Limb (tissue), 2 donors: ENCODE results near the gene BRCA2.
A peak's percentile ranks its signal among the peaks of the same experiment; 100 is the strongest.

Experiments
- DNase-seq, 2 donors: peaks; one replicate each; pipeline ENCODE4 v3.0.0-alpha.2; 2016; ENCODE audit errors: extremely low spot score in 2 of 2

Gene BRCA2, protein sequence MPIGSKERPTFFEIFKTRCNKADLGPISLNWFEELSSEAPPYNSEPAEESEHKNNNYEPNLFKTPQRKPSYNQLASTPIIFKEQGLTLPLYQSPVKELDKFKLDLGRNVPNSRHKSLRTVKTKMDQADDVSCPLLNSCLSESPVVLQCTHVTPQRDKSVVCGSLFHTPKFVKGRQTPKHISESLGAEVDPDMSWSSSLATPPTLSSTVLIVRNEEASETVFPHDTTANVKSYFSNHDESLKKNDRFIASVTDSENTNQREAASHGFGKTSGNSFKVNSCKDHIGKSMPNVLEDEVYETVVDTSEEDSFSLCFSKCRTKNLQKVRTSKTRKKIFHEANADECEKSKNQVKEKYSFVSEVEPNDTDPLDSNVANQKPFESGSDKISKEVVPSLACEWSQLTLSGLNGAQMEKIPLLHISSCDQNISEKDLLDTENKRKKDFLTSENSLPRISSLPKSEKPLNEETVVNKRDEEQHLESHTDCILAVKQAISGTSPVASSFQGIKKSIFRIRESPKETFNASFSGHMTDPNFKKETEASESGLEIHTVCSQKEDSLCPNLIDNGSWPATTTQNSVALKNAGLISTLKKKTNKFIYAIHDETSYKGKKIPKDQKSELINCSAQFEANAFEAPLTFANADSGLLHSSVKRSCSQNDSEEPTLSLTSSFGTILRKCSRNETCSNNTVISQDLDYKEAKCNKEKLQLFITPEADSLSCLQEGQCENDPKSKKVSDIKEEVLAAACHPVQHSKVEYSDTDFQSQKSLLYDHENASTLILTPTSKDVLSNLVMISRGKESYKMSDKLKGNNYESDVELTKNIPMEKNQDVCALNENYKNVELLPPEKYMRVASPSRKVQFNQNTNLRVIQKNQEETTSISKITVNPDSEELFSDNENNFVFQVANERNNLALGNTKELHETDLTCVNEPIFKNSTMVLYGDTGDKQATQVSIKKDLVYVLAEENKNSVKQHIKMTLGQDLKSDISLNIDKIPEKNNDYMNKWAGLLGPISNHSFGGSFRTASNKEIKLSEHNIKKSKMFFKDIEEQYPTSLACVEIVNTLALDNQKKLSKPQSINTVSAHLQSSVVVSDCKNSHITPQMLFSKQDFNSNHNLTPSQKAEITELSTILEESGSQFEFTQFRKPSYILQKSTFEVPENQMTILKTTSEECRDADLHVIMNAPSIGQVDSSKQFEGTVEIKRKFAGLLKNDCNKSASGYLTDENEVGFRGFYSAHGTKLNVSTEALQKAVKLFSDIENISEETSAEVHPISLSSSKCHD (N-terminal part only)

GRCh38 chr13:32315238-32316027, at the start of gene BRCA2, which contains the start of gene ZAR1L:
Gene BRCA2 (plus strand): TSS chr13:32315508. CDS start chr13:32316461, 953 bp downstream.
Gene ZAR1L (minus strand): TSS chr13:32315363. CDS start chr13:32311925, 3,438 bp downstream.
- peak; percentile 93 for DNase-seq

GRCh38 chr13:32265726-32266125, 49.6 kb upstream of the BRCA2 start:
- DNase-seq: no peak

- DNase-seq: no peak
Measured at GRCh38 chr13:32266130-32266529, 49.2 kb upstream of the BRCA2 start.

DNA sequence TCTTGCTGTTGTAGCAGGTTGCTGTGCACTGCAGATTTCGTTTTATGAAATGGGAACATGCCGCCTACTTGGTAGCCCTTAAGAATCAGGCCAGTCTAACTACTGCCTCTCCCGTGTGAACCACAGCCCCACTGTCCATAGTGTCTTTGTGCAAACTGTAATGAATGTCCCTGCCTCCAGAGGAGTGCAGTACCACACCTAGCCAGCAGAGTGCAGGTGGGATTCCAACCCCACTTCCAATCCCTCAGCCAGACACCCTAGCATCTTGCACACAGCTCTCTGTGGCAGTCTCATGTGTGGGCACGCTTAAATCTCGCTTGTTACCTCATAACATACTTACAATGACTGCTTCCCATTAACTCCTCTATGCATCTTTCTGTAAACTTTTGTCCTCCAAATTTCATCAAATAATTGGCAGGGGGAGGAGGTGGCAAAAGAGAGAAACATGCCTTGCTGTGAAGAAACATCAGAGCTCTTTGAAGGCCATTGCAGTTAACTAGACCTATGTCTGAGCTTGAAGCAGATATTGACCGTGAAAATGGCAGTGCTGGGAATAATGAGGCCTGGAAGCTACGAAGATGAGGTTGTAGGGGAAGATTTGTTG, 47.4 kb upstream of the BRCA2 start:
- no peak for DNase-seq

GRCh38 chr13:32272021-32272683, 43.2 kb upstream of the BRCA2 start:
- no peak for DNase-seq

DNA sequence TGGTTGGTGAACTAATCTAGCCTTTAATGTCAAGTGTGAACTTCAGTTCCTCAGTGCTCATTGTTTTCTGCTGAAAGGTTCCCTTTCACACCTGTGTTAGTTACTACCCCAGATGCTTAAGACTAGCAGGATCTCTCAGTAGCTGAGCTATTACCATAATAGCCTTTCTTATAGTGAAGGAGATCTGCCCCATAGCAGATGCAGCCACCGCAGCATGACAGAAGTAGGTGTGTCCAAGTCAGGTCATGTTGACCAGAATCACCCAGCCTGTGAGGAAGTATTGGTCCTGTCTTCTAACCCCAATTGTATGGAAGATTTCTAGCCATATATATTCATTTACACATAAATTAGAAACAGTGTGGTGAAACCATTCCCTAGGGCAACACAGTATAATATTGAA, 37.5 kb upstream of the BRCA2 start:
- no peak for DNase-seq

DNA sequence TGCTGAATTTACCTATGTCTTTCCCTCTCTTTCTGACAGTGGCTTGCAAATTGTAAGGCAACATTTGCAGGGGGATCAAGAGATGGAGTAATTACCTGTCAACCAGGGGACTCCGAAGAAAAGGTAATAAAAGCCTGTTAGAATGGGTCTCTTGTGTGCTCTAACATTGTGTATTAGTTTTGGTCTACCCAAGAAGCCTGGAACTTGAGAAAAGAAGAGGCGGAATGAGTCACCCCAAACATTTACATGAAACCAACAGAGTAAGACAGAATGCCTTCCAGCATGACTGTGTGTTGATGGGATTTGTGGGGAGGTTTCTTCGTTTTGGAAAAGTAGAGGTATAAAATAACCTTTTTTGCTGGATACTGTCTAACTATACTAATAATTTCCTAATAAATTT, 36.9 kb upstream of the BRCA2 start:
- no peak for DNase-seq

DNA sequence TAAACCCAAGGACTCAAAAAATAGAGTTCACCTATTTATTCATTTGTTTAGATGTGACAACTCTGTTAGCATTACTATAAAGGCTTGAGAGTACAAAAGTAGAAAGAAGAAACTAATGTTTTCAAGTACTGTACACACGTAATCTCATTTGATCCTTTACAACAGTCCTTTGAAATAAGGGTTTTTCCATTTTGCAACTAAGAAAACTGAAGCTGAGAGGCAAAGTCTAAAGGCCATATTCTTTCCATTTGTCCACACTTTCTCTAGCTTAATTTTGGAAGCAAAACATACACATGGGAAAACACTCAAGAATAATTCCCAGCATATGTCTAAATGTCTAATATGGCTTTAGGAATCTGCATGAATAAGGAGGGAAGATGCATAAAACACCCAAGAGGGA, 34.2 kb upstream of the BRCA2 start:
- DNase-seq: no peak

- DNase-seq: no peak
Measured at GRCh38 chr13:32282096-32282711, 33.1 kb upstream of the BRCA2 start.

DNA sequence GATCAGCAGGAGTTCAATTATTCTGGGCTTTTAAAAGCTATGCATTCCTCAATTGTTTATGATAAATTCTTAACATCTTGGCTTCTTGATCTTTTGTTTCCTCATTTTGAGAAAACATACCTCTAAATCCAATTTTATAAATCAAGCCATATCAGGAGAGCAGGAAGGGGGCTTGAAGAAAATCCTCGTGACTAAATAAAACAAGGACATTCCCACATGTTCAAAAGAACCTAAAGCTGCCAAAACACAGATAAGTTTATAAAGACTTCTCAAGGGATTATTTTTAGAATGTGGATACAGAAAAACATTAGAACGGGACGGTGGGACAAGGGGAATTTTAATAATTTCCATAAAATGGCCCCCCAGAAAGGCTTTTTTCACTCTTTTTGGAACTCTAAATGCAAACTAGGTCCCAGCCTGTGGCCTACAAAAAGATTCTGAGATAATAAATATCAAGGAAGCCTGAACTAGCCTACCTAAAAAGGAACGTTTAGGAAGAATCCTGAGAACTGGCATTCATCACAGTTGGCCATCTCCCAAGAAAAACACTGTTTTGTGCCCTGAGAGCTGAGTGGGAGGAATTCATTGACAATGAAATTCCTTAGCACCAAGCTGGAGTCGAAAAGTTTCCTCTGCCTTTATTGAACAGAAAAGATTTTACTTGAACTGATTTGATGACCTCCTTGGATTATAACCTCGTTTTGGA, 30.2 kb upstream of the BRCA2 start:
- peak in 1 of 2 donors; percentile 30 for DNase-seq

DNA sequence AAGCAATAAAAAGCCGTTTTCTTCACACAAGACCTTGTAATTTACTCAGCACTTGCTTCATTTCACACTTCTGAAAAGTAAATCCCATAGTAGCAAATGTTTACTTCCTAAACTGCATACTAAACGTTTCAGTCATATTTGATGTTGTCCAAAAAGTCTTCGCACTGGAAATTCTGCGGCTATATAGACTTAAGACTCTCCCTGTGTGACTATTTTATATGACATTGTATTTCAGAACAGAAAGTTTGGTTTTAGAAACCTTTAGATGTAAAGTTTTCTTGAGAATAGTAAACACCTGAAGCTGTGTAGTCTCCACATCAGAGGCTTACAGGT, 29.7 kb upstream of the BRCA2 start:
- DNase-seq: no peak

DNA sequence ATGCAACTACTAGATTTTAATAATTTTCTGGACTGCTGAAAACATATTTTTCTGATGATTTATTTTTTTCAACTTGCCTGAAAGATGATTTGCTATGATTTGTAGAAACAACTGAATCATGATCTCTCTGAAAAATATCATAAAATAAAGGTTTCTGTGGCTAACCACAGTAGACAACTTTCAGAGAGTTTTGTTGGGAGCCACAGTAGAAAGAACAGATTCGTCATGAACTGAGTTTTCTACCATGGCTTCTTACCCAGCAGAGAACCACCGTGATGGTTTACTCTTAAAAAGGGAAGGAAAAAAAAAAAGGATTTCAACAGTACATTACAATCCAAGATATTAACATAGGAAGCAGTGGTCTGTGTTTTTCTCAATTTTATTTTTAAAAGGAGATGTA, 18.1 kb upstream of the BRCA2 start:
- DNase-seq: no peak

GRCh38 chr13:32298695-32299094, 16.6 kb upstream of the BRCA2 start:
- no peak for DNase-seq

GRCh38 chr13:32299893-32300292, 15.4 kb upstream of the BRCA2 start:
- DNase-seq: no peak

DNA sequence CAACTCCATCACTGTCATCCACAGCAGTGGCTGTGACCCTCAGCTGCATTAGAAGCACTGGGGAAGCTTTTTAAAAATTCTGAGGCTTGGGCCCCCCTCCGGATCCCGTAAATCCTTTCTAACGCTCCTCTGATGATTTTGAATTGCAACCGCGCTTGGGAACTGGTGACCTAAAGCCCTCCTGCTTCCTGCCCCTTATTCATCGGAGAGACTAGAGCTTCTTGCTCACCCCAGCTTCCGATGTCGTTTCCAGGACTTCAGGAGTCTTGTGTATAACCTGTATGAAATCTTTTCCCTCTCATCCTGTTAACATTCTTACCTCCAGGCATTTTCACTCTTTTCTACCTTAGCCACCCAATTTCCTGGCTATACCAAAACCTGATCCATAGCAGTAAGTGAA, 14.9 kb upstream of the BRCA2 start:
- no peak for DNase-seq

DNA sequence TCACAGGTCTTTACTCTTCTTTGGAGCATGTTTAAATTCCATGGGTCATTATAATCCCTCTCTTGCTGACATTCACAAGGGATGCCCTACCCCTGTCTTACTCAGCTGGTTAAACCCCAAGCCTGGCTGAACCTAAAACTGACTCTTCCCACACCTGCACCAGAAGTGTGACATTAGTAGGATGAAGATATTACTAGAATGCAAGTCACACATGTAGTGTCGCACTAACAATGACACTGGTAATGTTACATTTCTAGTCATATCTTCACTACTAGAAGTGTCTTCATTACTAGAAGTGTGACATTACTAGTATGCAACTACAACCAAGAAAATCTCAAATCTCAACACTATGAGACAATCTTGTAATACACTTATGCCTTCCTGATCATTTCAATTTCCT, 14.4 kb upstream of the BRCA2 start:
- DNase-seq: no peak

- no peak for DNase-seq
Measured at GRCh38 chr13:32302461-32302860, 12.8 kb upstream of the BRCA2 start.

DNA sequence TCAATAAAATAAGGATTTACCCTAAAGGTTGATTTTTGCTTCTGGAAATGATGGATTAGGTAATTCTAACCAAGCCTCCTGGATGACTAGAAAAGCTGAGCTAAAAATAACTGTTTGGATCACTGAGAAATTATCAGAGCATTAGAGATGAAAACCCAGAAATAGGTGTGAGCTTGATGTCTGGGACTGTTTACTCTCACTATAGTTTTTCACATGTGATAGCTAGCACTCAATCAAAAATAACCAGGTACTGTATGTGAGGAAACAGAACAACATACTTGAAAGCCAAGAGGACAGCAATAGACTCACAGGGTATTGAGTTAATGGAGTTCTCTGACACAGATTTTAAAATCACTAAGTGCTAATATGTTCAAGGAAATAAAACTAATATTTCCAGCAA, 9.7 kb upstream of the BRCA2 start:
- DNase-seq: no peak
